ENCODE measurements around the gene ANGEL2. TPM values are rescaled to one million over a fixed set of nuclear protein-coding genes. Genes with fewer than 3 reads are reported as not detected.

Gene ANGEL2
- total RNA-seq, 1 experiment from 2014 or later, result 34.8 TPM

DNA sequence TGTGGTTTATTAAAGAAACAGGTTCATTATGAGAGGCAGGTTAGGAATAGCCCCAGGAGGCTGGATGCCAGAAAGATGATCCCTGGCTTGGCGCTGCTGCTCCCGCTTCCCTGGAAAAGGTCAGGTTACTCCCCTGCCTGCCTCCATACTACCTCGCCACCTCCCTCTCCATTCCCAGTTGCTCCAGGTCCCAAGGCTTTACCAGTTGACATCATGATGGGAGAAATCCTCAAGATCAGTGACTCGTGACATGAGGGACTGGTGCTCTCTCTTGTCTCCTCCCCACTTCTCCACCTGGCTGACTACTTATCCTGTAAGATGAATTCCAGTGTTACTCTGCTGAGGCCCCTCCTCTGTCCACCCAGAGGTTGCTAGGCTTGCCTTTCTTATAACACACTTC lies 45.6 kb downstream of the ANGEL2 start:
- DNase-seq (ENCODE audit: low read depth, low spot score), result no peak
- Histone ChIP-seq H3K4me3 (ENCODE audit: low read depth in 2 of 2, low read length in 2 of 2) (no peak overlapping the region), H3K27ac (ENCODE audit: low read length) (no peak overlapping the region), H3K4me1 (ENCODE audit: control insufficient read depth, insufficient read depth, low read length) (no peaks in the 10 kb centered on the region), H3K36me3 (ENCODE audit: control insufficient read depth, insufficient read depth, low read length) (no peaks in the 10 kb centered on the region), H3K9me3 (ENCODE audit: control insufficient read depth, insufficient read depth, low read depth, low read length) (no peaks in the 10 kb centered on the region), H3K27me3 (ENCODE audit: control insufficient read depth, insufficient read depth, low read length) (peaks cover 17% of the 10 kb centered on the region)
- ATAC-seq, result no peak
- ChIA-PET POLR2A (no interaction called here), CTCF (no interaction called here)
- intact Hi-C loops (cut with micrococcal nuclease; ENCODE audit: unreplicated experiment), result no loop called here
- no TSS peak for BruUV-seq (replicated peaks)
- in situ Hi-C loops (cut with HindIII; ENCODE audit: low pct_unique_long_range_greater_than_20kb, low sequenced_read_pairs), result no loop called here
- TF ChIP-seq SIN3A (IDR thresholded peaks at IDR 0.05; ENCODE audit: borderline replicate concordance, insufficient read depth, low read depth, low read length) (no peak), REST (IDR thresholded peaks at IDR 0.05; ENCODE audit: insufficient read depth in 1 of 2, low read depth in 2 of 2, low read length in 1 of 2) (no peak), POLR2AphosphoS5 (IDR thresholded peaks at IDR 0.05; ENCODE audit: low read depth, low read length) (no peak), TCF7L2 (IDR thresholded peaks at IDR 0.05; ENCODE audit: low read depth, low read length) (no peak)
- TF ChIP-seq, protein P1, sequence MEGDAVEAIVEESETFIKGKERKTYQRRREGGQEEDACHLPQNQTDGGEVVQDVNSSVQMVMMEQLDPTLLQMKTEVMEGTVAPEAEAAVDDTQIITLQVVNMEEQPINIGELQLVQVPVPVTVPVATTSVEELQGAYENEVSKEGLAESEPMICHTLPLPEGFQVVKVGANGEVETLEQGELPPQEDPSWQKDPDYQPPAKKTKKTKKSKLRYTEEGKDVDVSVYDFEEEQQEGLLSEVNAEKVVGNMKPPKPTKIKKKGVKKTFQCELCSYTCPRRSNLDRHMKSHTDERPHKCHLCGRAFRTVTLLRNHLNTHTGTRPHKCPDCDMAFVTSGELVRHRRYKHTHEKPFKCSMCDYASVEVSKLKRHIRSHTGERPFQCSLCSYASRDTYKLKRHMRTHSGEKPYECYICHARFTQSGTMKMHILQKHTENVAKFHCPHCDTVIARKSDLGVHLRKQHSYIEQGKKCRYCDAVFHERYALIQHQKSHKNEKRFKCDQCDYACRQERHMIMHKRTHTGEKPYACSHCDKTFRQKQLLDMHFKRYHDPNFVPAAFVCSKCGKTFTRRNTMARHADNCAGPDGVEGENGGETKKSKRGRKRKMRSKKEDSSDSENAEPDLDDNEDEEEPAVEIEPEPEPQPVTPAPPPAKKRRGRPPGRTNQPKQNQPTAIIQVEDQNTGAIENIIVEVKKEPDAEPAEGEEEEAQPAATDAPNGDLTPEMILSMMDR (IDR thresholded peaks at IDR 0.05), result no peak

DNA sequence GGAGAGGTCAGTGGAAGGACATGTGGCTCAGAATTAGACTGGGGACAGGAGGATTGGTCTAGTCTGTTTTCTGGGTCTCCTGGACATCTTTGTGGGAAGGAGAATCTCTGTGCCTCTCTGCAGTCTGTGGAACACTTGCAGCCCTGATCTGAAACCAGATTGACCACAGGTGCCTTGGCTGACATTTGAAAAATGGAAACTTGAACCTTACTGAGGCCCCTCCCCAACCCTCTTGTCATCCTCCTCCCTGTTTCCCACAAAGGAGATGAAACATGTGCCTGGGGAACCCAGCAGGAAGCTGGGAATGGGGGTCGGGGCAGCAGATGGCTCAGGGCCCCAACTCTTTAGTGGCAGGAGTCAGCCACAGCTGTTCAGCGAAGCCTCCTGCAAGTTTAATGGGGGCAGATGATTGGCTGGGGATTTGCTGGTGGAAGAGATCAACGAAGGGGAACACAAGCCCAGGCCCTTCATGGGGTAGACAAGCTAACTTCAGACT lies 47.3 kb downstream of the ANGEL2 start:
- intact Hi-C loops (cut with micrococcal nuclease; ENCODE audit: unreplicated experiment) (no loop called here), in situ Hi-C loops (cut with HindIII; ENCODE audit: low pct_unique_long_range_greater_than_20kb, low sequenced_read_pairs) (no loop called here)
- ATAC-seq, result no peak

More for the DNA sequence above, 47.3 kb downstream of the ANGEL2 start:
- ChIA-PET CTCF (no interaction called here), POLR2A (no interaction called here)
- H3K36me3 ChIP-seq (ENCODE audit: control insufficient read depth, insufficient read depth, low read length), result no peaks in the 10 kb centered on the region
- no peak overlapping the region for H3K4me3 ChIP-seq (ENCODE audit: low read depth in 2 of 2, low read length in 2 of 2)
- DNase-seq (ENCODE audit: low read depth, low spot score), result no peak
- no peaks in the 10 kb centered on the region for H3K4me1 ChIP-seq (ENCODE audit: control insufficient read depth, insufficient read depth, low read length)
- TF ChIP-seq REST (IDR thresholded peaks at IDR 0.05; ENCODE audit: insufficient read depth in 1 of 2, low read depth in 2 of 2, low read length in 1 of 2) (no peak), POLR2AphosphoS5 (IDR thresholded peaks at IDR 0.05; ENCODE audit: low read depth, low read length) (no peak), TCF7L2 (IDR thresholded peaks at IDR 0.05; ENCODE audit: low read depth, low read length) (no peak), SIN3A (IDR thresholded peaks at IDR 0.05; ENCODE audit: borderline replicate concordance, insufficient read depth, low read depth, low read length) (no peak)
- TF ChIP-seq, protein P1 (IDR thresholded peaks at IDR 0.05), result no peak
- peaks cover 21% of the 10 kb centered on the region for H3K27me3 ChIP-seq (ENCODE audit: control insufficient read depth, insufficient read depth, low read length)
- BruUV-seq (replicated peaks), result no TSS peak
- no peak overlapping the region for H3K27ac ChIP-seq (ENCODE audit: low read length)
- H3K9me3 ChIP-seq (ENCODE audit: control insufficient read depth, insufficient read depth, low read depth, low read length), result no peaks in the 10 kb centered on the region

Data from Panc1 (cell line).